GM18502 (cell line): ENCODE data around the gene S1PR5.

Experiments used
- ATAC-seq: cut with Tn5 transposase; IDR thresholded peaks from one replicate; pipeline ENCODE4 v1.9.1; 2021; ENCODE audit warnings: mild to moderate bottlenecking; ENCODE audit not compliant: unreplicated experiment, poor library complexity

S1PR5 gene

GRCh38 chr19:10517760-10518443, 655 bp upstream of the S1PR5 start:
- no peak for ATAC-seq

GRCh38 chr19:10516671-10517286, 468 bp downstream of the S1PR5 start:
- ATAC-seq = no peak

DNA sequence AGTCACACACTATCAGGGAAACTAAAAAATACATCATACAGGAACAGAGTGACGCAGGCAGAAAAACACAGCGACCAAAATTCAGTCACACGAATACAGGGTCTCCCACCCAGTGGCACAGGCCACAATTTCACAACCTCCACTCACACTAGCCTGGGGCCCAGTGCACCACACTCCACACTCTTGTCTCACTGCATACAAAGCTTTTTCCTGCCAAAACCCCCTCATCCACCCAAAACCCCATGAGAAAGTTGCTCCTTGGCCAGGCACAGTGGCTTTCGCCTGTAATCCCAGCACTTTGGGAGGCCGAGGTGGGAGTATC, 1.2 kb downstream of the S1PR5 start:
- ATAC-seq = no peak

GRCh38 chr19:10514211-10515145, 2.8 kb downstream of the S1PR5 start:
- ATAC-seq = no peak

DNA sequence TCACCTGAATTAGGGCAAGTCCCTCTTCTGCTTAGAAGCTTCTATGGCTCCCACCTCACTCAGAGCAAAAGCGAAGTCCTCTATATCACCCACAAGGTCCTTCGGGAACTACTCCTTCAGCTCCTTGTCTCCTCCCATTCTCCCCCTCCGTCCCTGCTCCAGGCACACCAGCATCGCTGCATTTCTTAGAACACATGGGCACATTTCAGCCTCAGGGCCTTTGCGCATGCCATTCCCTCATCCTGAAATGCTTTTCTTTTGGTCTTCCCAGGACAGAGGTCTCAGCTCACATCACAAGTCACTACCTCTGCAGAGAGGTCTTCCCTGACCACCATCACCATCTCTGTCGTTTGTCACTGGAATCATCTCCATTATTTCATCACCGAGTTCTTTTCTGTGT, 4.0 kb downstream of the S1PR5 start:
- ATAC-seq = no peak

DNA sequence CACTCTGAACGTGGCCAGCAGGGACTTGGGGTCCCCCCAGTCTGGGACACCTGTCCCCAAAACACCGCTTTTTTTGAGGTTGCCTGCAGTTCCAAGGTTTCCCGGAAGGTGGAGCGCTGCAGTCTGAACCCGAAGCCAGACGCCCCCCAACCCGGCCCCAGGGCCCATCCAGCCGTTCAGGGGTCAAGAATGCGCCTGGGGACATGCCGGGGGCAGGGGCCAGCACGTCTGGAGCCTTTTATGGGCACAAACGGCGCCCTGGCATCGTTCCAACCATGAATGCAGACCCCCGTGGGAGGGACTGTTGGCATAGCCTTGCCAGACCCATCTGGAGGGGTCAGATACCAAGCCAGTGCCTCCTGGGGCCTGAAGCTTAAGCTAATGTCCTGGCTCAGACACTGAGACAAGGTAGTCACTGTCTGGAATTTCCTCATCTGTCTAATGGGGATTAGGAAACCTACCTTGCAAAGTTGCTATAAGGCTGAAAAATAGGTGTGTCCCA, 6.9 kb downstream of the S1PR5 start:
- ATAC-seq = no peak

DNA sequence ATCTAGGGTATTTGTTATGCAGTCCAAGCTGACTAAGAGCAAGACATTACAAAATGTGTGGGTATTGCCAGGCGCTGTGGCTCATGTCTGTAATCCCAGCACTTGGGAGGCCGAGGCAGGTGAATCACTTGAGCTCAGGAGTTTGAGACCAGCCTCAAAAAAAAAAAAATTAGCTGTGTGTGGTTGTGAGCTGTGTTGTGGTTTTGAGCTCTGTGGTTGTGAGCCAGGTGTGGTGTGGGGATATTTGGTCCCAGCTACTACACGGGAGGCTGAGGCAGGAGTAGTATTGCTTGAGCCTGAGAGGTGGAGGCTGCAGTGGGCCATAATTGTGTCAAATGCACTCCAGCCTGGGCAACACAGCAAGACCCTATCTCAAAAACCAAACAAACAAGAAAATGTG, 8.5 kb downstream of the S1PR5 start:
- no peak for ATAC-seq

DNA sequence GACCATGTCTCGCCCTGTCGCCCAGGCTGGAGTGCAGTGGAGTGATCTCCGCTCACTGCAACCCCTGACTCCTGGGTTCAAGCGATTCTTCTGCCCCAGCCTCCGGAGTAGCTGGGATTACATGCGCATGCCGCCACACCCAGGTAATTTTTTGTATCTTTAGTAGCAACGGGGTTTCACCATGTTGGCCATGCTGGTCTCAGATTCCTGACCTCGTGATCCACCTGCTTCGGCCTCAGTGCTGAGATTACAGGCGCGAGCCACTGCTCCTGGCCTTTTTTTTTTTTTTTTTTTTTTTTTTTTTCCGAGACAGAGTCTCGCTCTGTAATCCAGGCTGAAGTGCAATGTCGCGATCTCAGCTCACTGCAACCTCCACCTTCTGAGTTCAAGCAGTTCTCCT, 9.2 kb downstream of the S1PR5 start:
- no peak for ATAC-seq

DNA sequence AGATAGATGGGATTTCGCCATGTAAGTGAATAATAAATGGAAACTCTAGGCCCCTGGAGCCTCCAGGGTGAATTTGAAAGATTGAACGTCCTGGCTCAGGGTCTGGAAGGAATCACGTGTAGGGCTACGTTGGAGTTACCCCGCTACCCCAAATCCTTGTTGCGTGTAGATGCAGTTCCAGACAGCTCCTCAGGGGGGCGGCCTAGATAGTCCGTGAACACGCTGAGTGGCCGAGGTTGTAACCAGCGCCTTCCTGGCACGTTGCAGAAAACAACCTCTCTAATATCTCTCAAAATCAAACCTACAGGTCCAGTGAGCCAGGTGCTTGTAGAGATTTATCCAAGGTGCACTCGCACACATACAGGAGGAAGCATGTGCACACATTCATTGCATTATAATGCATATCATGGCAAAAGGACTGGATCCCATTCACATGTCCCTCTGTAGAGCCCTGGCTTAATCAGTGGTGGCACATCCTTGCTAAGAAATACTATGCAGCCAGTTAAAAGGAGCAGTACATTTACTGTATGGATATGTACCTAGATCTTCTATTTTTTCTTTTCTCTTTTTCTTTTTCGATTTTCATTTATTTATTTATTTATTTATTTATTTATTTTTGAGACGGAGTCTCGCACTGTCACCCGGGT, 11.5 kb downstream of the S1PR5 start:
- no peak for ATAC-seq

GRCh38 chr19:10503002-10503789, 14.1 kb downstream of the S1PR5 start, which contains the start of gene KEAP1:
Gene KEAP1 (minus strand): TSS chr19:10503356. CDS start chr19:10500033, 3,323 bp downstream.
- ATAC-seq = peak; percentile 26

- ATAC-seq = peak; percentile 85
Measured at GRCh38 chr19:10502524-10503001, 14.7 kb downstream of the S1PR5 start.

DNA sequence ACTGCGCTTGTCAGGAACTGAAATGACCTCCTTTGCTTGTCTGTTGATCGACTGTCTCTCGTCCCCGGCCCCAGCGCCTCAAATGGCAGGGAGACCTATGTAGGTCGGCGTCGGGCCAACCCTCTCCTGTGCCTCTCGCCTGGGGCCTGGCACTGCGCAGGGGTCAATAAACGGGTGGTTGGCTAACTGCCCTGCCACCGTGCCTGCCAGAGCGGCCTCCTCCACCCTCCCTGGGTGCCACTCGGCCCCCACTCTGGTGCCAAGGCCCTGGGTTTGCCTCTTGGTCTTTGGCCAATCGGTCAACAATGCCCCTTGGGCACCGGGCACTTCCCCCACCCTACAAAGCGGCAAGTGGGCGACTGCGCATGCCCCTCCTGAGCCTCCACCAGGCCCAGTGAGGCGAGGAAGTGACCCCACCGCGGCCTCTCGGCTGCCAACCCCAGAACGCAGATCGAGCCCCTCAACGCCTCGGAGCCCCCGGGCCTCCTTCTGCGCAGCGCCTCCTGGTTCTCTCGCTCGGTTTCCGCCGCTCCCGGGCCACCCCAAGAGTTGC, 15.2 kb downstream of the S1PR5 start:
- ATAC-seq = peak; percentile 37

- ATAC-seq = no peak
Measured at GRCh38 chr19:10500247-10500592, 17.0 kb downstream of the S1PR5 start.

- ATAC-seq = no peak
Measured at GRCh38 chr19:10499550-10500246, 17.5 kb downstream of the S1PR5 start.

DNA sequence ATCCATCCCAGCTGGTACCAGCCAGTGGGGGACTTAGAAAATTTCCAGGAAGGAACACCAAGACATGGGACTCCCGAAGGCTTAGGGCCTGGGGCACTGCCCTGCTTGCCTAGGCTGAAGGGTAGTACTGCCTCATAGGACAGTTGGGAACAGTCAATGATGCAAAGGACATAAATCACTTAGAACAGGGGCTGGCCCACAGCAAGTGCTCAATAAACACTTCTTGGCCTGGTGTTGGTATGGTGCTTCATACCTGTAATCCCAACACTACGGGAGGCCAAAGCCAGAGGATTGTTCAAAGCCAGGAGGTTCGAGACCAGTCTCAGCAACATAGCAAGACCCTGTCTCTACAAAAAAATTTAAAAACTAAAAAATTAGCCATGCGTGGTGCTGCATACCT, 19.9 kb downstream of the S1PR5 start:
- no peak for ATAC-seq

GRCh38 chr19:10491472-10492047, 25.7 kb downstream of the S1PR5 start:
- no peak for ATAC-seq

- no peak for ATAC-seq
Measured at GRCh38 chr19:10486551-10486950, 30.7 kb downstream of the S1PR5 start.

- no peak for ATAC-seq
Measured at GRCh38 chr19:10478903-10479384, 38.3 kb downstream of the S1PR5 start.
